IMR-90 (cell line): ENCODE data around the gene FOXP1.

ENCODE experiments used
- BHLHE40 ChIP-seq: fragments of 150-350 bp; IDR thresholded peaks from 2 replicates; pipeline ENCODE4 v1.6.1; 2016; ENCODE audit warnings: mild to moderate bottlenecking, low read depth, low read length
- CEBPB ChIP-seq: IDR thresholded peaks from 2 replicates; pipeline ENCODE4 v1.6.1; 2012; ENCODE audit warnings: low read depth, low read length, improper control_type of control experiment
- CHD1 ChIP-seq: IDR thresholded peaks from 2 replicates; pipeline ENCODE4 v1.6.1; 2012; ENCODE audit warnings: low read depth, low read length, improper control_type of control experiment
- POLR2A ChIP-seq: IDR thresholded peaks from 2 replicates; pipeline ENCODE4 v1.6.1; 2012; ENCODE audit warnings: mild to moderate bottlenecking, low read depth, low read length
- TF ChIP-seq, protein P1 (sequence below): conservative IDR thresholded peaks from 2 replicates; pipeline ENCODE4 v1.5.1; 2012; ENCODE audit warnings: mild to moderate bottlenecking, low read depth, low read length, improper control_type of control experiment

GRCh38 chr3:71606582-71606981 is 23.1 kb upstream of the FOXP1 start:
- TF ChIP-seq, protein P1, sequence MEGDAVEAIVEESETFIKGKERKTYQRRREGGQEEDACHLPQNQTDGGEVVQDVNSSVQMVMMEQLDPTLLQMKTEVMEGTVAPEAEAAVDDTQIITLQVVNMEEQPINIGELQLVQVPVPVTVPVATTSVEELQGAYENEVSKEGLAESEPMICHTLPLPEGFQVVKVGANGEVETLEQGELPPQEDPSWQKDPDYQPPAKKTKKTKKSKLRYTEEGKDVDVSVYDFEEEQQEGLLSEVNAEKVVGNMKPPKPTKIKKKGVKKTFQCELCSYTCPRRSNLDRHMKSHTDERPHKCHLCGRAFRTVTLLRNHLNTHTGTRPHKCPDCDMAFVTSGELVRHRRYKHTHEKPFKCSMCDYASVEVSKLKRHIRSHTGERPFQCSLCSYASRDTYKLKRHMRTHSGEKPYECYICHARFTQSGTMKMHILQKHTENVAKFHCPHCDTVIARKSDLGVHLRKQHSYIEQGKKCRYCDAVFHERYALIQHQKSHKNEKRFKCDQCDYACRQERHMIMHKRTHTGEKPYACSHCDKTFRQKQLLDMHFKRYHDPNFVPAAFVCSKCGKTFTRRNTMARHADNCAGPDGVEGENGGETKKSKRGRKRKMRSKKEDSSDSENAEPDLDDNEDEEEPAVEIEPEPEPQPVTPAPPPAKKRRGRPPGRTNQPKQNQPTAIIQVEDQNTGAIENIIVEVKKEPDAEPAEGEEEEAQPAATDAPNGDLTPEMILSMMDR = no peak
- TF ChIP-seq CHD1 = no peak
- no peak for TF ChIP-seq BHLHE40
- no peak for TF ChIP-seq CEBPB
- TF ChIP-seq POLR2A = no peak
